Thymus (tissue), 11 donors: Measurements from ENCODE around the gene FADS6. TPM values are rescaled to one million over a fixed set of nuclear protein-coding genes. Genes with fewer than 3 reads are reported as not detected.

ENCODE experiments used
- DNase-seq, 9 donors: peaks; one replicate each; pipeline ENCODE4 v3.0.0-alpha.2; 2013; ENCODE audit warnings: low spot score in 9 of 9, low read depth in 6 of 9, missing footprints in 1 of 9
- H3K27ac ChIP-seq, 2 donors: one replicate each; pipeline ENCODE4 v1.5.1; 2013; ENCODE audit warnings: control low read depth in 1 of 2, low read depth in 1 of 2, low read length in 1 of 2, mild to moderate bottlenecking in 1 of 2, moderate library complexity in 1 of 2
- H3K27me3 ChIP-seq, 2 donors: one replicate each; pipeline ENCODE4 v1.5.1; 2013; ENCODE audit warnings: low read length in 1 of 2; ENCODE audit not compliant: control insufficient read depth in 2 of 2, insufficient read depth in 1 of 2
- H3K36me3 ChIP-seq, 2 donors: one replicate each; pipeline ENCODE4 v1.5.1; 2013; ENCODE audit warnings: low read length in 1 of 2, mild to moderate bottlenecking in 1 of 2, moderate library complexity in 1 of 2; ENCODE audit not compliant: control insufficient read depth in 2 of 2, insufficient read depth in 2 of 2
- H3K4me1 ChIP-seq, 2 donors: one replicate each; pipeline ENCODE4 v1.5.1; 2013; ENCODE audit warnings: low read length in 2 of 2; ENCODE audit not compliant: control insufficient read depth in 2 of 2, insufficient read depth in 2 of 2
- H3K4me3 ChIP-seq, 2 donors: one replicate each; pipeline ENCODE4 v1.5.1; 2013; ENCODE audit warnings: low read length in 2 of 2, control low read depth in 1 of 2, mild to moderate bottlenecking in 1 of 2
- H3K9me3 ChIP-seq, 2 donors: one replicate each; pipeline ENCODE4 v1.5.1; 2013; ENCODE audit warnings: low read length in 1 of 2, mild to moderate bottlenecking in 1 of 2; ENCODE audit not compliant: control insufficient read depth in 2 of 2, insufficient read depth in 1 of 2
- WGBS: extraction: QIAGEN DNeasy Blood & Tissue Kit; methylation state at CpG from one replicate; pipeline ENCODE4 v1.1.7; 2013; 5-methylcytosine and 5-hydroxymethylcytosine counted together
- polyA plus RNA-seq: library from polyadenylated mRNA; stranded (reverse); fragments of 200-250 nt; gene quantifications from one replicate; pipeline ENCODE4 v1.2.3, GENCODE V29; 2013
- total RNA-seq: library from RNA; stranded (reverse); fragments of 120-200 nt; gene quantifications from one replicate; pipeline ENCODE4 v1.2.4, GENCODE V29; 2013
- donor health status: healthy.

The FADS6 gene
- total and polyA plus RNA-seq, 2 donors: 0.14 to 1.0 TPM

GRCh38 chr17:74879308-74879707 lies 14.1 kb downstream of the FADS6 start:
- H3K27ac ChIP-seq: no peak overlapping the region
- H3K27me3 ChIP-seq: peaks cover 0 to 25% of the 10 kb centered on the region in 2 donors
- H3K4me3 ChIP-seq: no peak overlapping the region
- H3K9me3 ChIP-seq: no peaks in the 10 kb centered on the region
- DNase-seq: no peak
- no peaks in the 10 kb centered on the region for H3K4me1 ChIP-seq
- H3K36me3 ChIP-seq: no peaks in the 10 kb centered on the region
- 96% methylated on average over 16 of the region's 16 CpGs for WGBS

GRCh38 chr17:74878658-74879057 lies 14.8 kb downstream of the FADS6 start:
- Histone ChIP-seq H3K9me3 (no peaks in the 10 kb centered on the region), H3K4me1 (peaks cover 5 to 6% of the 10 kb centered on the region in 2 donors), H3K4me3 (no peak overlapping the region), H3K27ac (no peak overlapping the region), H3K27me3 (peaks cover 0 to 22% of the 10 kb centered on the region in 2 donors), H3K36me3 (no peaks in the 10 kb centered on the region)
- DNase-seq: no peak
- 96% methylated on average over 2 of the region's 2 CpGs for WGBS

GRCh38 chr17:74877592-74878548 lies 15.6 kb downstream of the FADS6 start:
- WGBS: 89% methylated on average over 19 of the region's 19 CpGs
- Histone ChIP-seq H3K27ac (no peak overlapping the region), H3K4me1 (peaks cover 6 to 7% of the 10 kb centered on the region in 2 donors), H3K4me3 (no peak overlapping the region), H3K36me3 (no peaks in the 10 kb centered on the region), H3K27me3 (peaks cover 0 to 19% of the 10 kb centered on the region in 2 donors), H3K9me3 (no peaks in the 10 kb centered on the region)
- DNase-seq: no peak

- Histone ChIP-seq H3K4me1 (peaks cover 13 to 18% of the 10 kb centered on the region in 2 donors), H3K27ac (no peak overlapping the region), H3K9me3 (no peaks in the 10 kb centered on the region), H3K27me3 (peaks cover 0 to 13% of the 10 kb centered on the region in 2 donors), H3K36me3 (no peaks in the 10 kb centered on the region), H3K4me3 (no peak overlapping the region)
- 89% methylated on average over 6 of the region's 6 CpGs for WGBS
- DNase-seq: no peak
Observed at GRCh38 chr17:74875977-74876593, 17.3 kb downstream of the FADS6 start.

GRCh38 chr17:74875155-74875976 lies 18.1 kb downstream of the FADS6 start:
- 92% methylated on average over 5 of the region's 5 CpGs for WGBS
- Histone ChIP-seq H3K4me1 (peaks cover 13 to 18% of the 10 kb centered on the region in 2 donors), H3K9me3 (no peaks in the 10 kb centered on the region), H3K27ac (no peak overlapping the region), H3K27me3 (peaks cover 0 to 12% of the 10 kb centered on the region in 2 donors), H3K36me3 (no peaks in the 10 kb centered on the region), H3K4me3 (no peak overlapping the region)
- no peak for DNase-seq

GRCh38 chr17:74874615-74875037 lies 18.8 kb downstream of the FADS6 start:
- no peaks in the 10 kb centered on the region for H3K36me3 ChIP-seq
- no peak for DNase-seq
- H3K4me1 ChIP-seq: peaks cover 13 to 18% of the 10 kb centered on the region in 2 donors
- no peaks in the 10 kb centered on the region for H3K9me3 ChIP-seq
- peaks cover 0 to 11% of the 10 kb centered on the region in 2 donors for H3K27me3 ChIP-seq
- WGBS: 98% methylated on average over 5 of the region's 5 CpGs
- H3K27ac ChIP-seq: no peak overlapping the region
- H3K4me3 ChIP-seq: no peak overlapping the region

GRCh38 chr17:74873874-74874614 lies 19.4 kb downstream of the FADS6 start:
- 65% methylated on average over 6 of the region's 6 CpGs for WGBS
- peak overlapping the region in 1 of 2 donors; percentile 60 for H3K27ac ChIP-seq
- peaks cover 0 to 11% of the 10 kb centered on the region in 2 donors for H3K27me3 ChIP-seq
- peak in 1 of 9 donors; percentile 13 for DNase-seq
- no peaks in the 10 kb centered on the region for H3K36me3 ChIP-seq
- H3K4me1 ChIP-seq: peaks cover 13 to 18% of the 10 kb centered on the region in 2 donors
- H3K9me3 ChIP-seq: no peaks in the 10 kb centered on the region
- peak overlapping the region; percentile 59 to 60 for H3K4me3 ChIP-seq
